ENCODE results near the gene ENPP1.

DNA sequence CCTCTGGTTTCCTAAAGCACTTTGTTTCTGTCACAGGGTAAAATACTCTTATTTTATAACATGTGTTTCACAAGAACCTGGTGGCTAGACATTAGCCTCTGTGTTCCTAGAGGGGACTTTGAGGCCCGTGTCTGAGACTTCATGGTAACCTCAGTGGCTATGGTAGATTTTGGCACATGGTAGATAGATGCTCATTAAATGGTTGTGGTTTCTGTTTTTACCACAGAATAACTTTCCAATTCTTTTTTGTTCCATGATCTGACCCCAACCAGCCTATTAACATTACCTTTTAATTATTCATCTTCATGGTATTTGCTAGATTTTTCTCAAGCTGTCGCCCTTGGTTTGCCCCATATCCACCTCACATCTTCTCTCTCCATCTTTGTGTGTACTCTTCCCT lies 109.0 kb downstream of the ENPP1 start:
- TF ChIP-seq POLR2A (IDR thresholded peaks at IDR 0.05; ENCODE audit: low read depth, low read length) (no peak), RAD21 (IDR thresholded peaks at IDR 0.05; ENCODE audit: low read length) (no peak), FOS (IDR thresholded peaks at IDR 0.05; ENCODE audit: low read depth, low read length) (no peak), CHD1 (IDR thresholded peaks at IDR 0.05; ENCODE audit: low read depth, low read length) (no peak), RFX5 (IDR thresholded peaks at IDR 0.05; ENCODE audit: low read depth, low read length) (no peak), SMC3 (IDR thresholded peaks at IDR 0.05; ENCODE audit: low read depth, low read length) (no peak), MAFK (IDR thresholded peaks at IDR 0.05; ENCODE audit: low read depth, low read length) (no peak), MAZ (IDR thresholded peaks at IDR 0.05; ENCODE audit: borderline replicate concordance, low read depth, low read length) (no peak)
- TF ChIP-seq, protein P1, sequence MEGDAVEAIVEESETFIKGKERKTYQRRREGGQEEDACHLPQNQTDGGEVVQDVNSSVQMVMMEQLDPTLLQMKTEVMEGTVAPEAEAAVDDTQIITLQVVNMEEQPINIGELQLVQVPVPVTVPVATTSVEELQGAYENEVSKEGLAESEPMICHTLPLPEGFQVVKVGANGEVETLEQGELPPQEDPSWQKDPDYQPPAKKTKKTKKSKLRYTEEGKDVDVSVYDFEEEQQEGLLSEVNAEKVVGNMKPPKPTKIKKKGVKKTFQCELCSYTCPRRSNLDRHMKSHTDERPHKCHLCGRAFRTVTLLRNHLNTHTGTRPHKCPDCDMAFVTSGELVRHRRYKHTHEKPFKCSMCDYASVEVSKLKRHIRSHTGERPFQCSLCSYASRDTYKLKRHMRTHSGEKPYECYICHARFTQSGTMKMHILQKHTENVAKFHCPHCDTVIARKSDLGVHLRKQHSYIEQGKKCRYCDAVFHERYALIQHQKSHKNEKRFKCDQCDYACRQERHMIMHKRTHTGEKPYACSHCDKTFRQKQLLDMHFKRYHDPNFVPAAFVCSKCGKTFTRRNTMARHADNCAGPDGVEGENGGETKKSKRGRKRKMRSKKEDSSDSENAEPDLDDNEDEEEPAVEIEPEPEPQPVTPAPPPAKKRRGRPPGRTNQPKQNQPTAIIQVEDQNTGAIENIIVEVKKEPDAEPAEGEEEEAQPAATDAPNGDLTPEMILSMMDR (conservative IDR thresholded peaks at IDR 0.05; ENCODE audit: low read depth, low read length) = no peak
- TF ChIP-seq, protein P2, sequence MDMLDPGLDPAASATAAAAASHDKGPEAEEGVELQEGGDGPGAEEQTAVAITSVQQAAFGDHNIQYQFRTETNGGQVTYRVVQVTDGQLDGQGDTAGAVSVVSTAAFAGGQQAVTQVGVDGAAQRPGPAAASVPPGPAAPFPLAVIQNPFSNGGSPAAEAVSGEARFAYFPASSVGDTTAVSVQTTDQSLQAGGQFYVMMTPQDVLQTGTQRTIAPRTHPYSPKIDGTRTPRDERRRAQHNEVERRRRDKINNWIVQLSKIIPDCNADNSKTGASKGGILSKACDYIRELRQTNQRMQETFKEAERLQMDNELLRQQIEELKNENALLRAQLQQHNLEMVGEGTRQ (IDR thresholded peaks at IDR 0.05; ENCODE audit: low read depth, low read length) = no peak

Data from IMR-90 (cell line).